Body of pancreas (tissue), 4 donors: ENCODE measurements around the gene MALT1.

ENCODE experiments used
- POLR2A ChIP-seq, 3 donors: fragments of 450-650 bp; IDR thresholded peaks; one replicate each; pipeline ENCODE4 v1.6.1; 2016; ENCODE audit warnings: antibody characterized with exemption in 3 of 3, mild to moderate bottlenecking in 2 of 3
- TF ChIP-seq, protein P1 (sequence below), 7 experiments: fragments of 450-650 bp in 4 of 7; fragments of 200-600 bp in 3 of 7; sonication (generic) in 3 of 7; IDR thresholded peaks; one replicate each; pipeline ENCODE4 v1.5.1; 2016 to 2019; ENCODE audit warnings: antibody characterized with exemption in 7 of 7

DNA sequence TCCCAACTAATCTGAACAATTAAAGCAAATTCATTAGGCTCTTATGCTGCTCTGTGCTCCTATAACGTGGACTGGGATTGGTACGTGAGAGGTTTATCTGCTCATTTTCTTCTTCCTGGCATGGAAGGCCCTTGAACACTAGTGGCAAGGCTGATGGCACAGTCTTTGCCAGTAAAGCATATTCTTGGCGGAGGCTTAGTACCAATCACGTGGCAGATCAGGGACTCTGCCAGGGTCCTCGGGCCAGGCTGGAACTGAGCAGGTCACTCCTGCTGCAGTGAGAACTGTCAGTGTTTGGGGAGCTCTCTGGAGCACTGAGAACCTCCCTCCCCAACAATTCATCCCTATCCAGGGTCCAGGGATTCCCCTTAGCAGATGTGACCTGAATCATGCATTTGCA is 38.7 kb upstream of the MALT1 start:
- TF ChIP-seq, protein P1, sequence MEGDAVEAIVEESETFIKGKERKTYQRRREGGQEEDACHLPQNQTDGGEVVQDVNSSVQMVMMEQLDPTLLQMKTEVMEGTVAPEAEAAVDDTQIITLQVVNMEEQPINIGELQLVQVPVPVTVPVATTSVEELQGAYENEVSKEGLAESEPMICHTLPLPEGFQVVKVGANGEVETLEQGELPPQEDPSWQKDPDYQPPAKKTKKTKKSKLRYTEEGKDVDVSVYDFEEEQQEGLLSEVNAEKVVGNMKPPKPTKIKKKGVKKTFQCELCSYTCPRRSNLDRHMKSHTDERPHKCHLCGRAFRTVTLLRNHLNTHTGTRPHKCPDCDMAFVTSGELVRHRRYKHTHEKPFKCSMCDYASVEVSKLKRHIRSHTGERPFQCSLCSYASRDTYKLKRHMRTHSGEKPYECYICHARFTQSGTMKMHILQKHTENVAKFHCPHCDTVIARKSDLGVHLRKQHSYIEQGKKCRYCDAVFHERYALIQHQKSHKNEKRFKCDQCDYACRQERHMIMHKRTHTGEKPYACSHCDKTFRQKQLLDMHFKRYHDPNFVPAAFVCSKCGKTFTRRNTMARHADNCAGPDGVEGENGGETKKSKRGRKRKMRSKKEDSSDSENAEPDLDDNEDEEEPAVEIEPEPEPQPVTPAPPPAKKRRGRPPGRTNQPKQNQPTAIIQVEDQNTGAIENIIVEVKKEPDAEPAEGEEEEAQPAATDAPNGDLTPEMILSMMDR (IDR thresholded peaks at IDR 0.05): no peak
- TF ChIP-seq POLR2A (IDR thresholded peaks at IDR 0.05): no peak
